ENCODE data around the gene IGDCC3. TPM values are rescaled to one million over a fixed set of nuclear protein-coding genes. Genes with fewer than 3 reads are reported as not detected.
"Not testable (repeated sequence)": the region's sequence is repeated elsewhere in the genome, so short reads cannot be mapped to it uniquely, and the experiment has no call there.

IGDCC3 gene
- total RNA-seq, 1 donor from 2014 or later = not detected

- intact Hi-C loops (cut with micrococcal nuclease) = no loop called here
Observed at GRCh38 chr15:65406424-65407000, 28.7 kb upstream of the IGDCC3 start.

GRCh38 chr15:65405791-65406423 is 28.1 kb upstream of the IGDCC3 start:
- intact Hi-C loops (cut with micrococcal nuclease) = no loop called here

GRCh38 chr15:65404186-65404872 is 26.5 kb upstream of the IGDCC3 start:
- intact Hi-C loops (cut with micrococcal nuclease) = no loop called here

GRCh38 chr15:65402961-65403360 is 25.2 kb upstream of the IGDCC3 start:
- intact Hi-C loops (cut with micrococcal nuclease) = no loop called here

GRCh38 chr15:65401611-65402240 is 23.9 kb upstream of the IGDCC3 start:
- intact Hi-C loops (cut with micrococcal nuclease) = no loop called here

- intact Hi-C loops (cut with micrococcal nuclease) = no loop called here
Observed at GRCh38 chr15:65400760-65401610, 23.2 kb upstream of the IGDCC3 start.

- intact Hi-C loops (cut with micrococcal nuclease) = no loop called here
Observed at GRCh38 chr15:65399997-65400396, 22.2 kb upstream of the IGDCC3 start.

GRCh38 chr15:65399001-65399706 is 21.4 kb upstream of the IGDCC3 start:
- intact Hi-C loops (cut with micrococcal nuclease) = no loop called here

- intact Hi-C loops (cut with micrococcal nuclease) = not testable (repeated sequence)
Observed at GRCh38 chr15:65398486-65398885, 20.7 kb upstream of the IGDCC3 start.

- intact Hi-C loops (cut with micrococcal nuclease) = no loop called here
Observed at GRCh38 chr15:65396965-65397317, 19.1 kb upstream of the IGDCC3 start.

GRCh38 chr15:65396283-65396964 is 18.6 kb upstream of the IGDCC3 start:
- intact Hi-C loops (cut with micrococcal nuclease) = no loop called here

GRCh38 chr15:65395567-65396202 is 17.9 kb upstream of the IGDCC3 start:
- intact Hi-C loops (cut with micrococcal nuclease) = no loop called here

- intact Hi-C loops (cut with micrococcal nuclease) = no loop called here
Observed at GRCh38 chr15:65394936-65395335, 17.1 kb upstream of the IGDCC3 start.

GRCh38 chr15:65394280-65394789 is 16.5 kb upstream of the IGDCC3 start:
- intact Hi-C loops (cut with micrococcal nuclease) = no loop called here

- intact Hi-C loops (cut with micrococcal nuclease) = no loop called here
Observed at GRCh38 chr15:65393557-65393956, 15.8 kb upstream of the IGDCC3 start.

GRCh38 chr15:65393091-65393490 is 15.3 kb upstream of the IGDCC3 start:
- intact Hi-C loops (cut with micrococcal nuclease) = no loop called here

- intact Hi-C loops (cut with micrococcal nuclease) = no loop called here
Observed at GRCh38 chr15:65392368-65392767, 14.6 kb upstream of the IGDCC3 start.

- intact Hi-C loops (cut with micrococcal nuclease) = no loop called here
Observed at GRCh38 chr15:65391732-65392131, 13.9 kb upstream of the IGDCC3 start.

- intact Hi-C loops (cut with micrococcal nuclease) = no loop called here
Observed at GRCh38 chr15:65390447-65390846, 12.6 kb upstream of the IGDCC3 start.

Data from T-helper 2 cell treated with Interferon-gamma antibody and Interleukin-4, amounts not matched to agents 100 ng/mL and 5 ng/mL, for 36 hours (primary cell).